ENCODE measurements around the gene SASH1.

DNA sequence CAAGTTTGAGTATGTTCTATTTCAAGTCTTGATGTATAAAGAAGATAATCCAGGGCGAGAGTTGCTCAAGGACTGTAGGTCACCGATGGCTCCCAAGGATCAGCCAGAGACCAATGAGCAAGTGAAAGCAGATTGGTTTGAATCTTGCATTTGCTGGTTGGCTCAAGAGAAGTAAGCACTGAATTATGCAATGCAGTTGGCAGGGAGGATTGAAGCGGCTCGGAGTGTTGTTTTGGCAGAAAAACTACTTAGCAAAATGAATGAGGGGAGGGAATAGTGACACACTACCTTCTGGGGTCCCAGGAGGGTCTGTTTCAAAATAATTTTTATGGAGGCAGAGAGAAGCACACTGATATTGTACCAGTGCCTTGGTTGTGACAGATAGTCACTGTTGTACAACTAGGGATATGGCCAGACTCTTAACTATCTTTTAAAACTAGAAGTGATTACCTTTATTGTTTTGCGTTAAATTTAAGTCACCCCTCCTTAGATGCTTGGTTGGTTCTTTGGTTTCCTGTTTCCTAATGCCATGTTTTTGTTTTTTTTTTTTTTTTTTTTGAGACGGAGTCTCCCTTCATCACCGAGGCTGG is 15.7 kb downstream of the SASH1 start:
- TF ChIP-seq CTCF (IDR thresholded peaks at IDR 0.05; ENCODE audit: insufficient read depth, low read length, poor library complexity, severe bottlenecking) = no peak
- no peak for TF ChIP-seq EZH2phosphoT487 (conservative IDR thresholded peaks at IDR 0.05; ENCODE audit: low read length)

Measured in SU-DHL-6 (cell line).